Activated gamma-delta T cell treated with Interleukin-2 at 50 U/mL for 16 hours (primary cell): ENCODE results near the gene TEKTIP1.
"Not testable (repeated sequence)": the region's sequence is repeated elsewhere in the genome, so short reads cannot be mapped to it uniquely, and the experiment has no call there.

Experiments
- DNase-seq: peaks from one replicate; pipeline ENCODE4 v3.0.0-alpha.2; 2020

TEKTIP1 gene

DNA sequence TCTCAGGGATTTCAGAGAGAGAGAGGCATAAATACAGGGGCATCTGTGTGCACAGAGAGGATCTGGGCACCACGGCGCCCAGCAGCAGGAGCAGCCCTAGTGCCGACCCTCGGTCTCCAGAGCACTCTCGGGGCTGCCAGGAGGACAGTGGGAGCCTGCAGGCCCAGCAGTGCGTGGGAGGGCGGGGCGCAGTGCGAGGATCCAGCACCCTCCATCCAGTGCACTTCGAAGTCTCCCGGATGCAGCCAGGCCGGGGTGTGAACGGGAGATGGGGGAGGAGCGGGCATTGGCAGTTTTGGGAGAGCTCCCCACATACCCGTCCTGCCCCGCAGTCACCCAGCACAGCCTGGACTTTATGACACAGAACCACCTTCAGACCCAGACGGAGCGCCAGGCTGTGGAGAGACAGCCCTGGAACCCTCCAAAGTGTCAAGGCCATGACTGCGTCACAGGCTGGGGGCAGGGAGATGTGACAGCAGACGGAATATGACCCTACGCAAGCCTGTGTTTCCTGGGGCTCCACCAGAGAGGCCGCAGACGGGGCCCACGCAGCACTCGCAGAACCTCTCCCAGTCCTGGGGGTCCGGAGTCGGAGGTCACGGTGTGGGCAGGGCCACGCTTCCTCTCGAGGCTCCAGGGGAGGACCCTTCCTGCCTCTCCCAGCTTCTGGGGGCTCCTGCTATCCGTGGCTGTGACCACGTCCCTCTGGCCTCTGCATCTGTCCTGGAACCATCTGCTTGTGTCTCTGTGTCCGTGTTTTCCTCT is 14.7 kb upstream of the TEKTIP1 start:
- DNase-seq: no peak

GRCh38 chr19:3524904-3525451 is 14.0 kb upstream of the TEKTIP1 start:
- no peak for DNase-seq

- DNase-seq: no peak
These were observed 12.3 kb upstream of the TEKTIP1 start for GRCh38 chr19:3526507-3527237.

GRCh38 chr19:3527238-3527910 is 11.6 kb upstream of the TEKTIP1 start:
- no peak for DNase-seq

DNA sequence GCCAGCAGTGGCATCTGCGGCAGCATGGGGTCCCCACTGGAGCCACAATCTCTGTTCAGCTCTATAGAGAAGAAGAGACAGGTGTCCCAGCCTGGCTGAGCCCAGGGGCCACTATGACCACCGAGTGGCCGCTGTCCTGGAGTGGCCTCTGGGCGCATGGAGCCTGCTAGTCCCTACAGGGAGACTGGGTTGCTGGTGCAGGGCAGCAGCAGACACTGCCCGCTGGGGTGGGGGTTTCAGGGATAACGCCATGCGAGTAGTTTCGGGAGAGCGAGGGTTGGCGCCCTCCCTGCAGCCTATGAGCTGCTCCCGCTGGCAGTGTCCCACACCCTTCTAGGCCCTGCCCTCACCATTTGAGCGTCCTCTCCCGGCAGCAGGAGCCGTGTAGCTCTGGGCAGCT is 10.9 kb upstream of the TEKTIP1 start:
- no peak for DNase-seq

GRCh38 chr19:3528539-3529211 is 10.3 kb upstream of the TEKTIP1 start:
- no peak for DNase-seq

GRCh38 chr19:3529299-3529698 is 9.7 kb upstream of the TEKTIP1 start:
- DNase-seq: not testable (repeated sequence)

DNA sequence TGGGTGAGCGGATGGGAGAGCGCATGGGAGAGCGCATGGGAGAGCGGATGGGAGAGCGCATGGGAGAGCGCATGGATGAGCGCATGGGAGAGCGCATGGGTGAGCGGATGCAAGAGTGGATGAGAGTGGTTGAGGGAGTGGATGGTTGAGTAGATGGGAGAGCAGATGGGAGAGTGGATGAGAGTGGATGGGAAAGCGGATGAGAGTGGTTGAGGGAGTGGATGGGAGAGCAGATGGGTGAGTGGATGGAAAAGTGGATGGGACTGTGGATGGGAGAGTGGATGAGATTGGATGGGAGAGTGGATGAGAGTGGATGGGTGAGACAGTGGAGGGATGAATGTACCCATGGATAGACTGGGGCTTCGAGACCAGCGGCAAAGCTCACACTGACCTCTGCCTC is 8.6 kb upstream of the TEKTIP1 start:
- DNase-seq: no peak

DNA sequence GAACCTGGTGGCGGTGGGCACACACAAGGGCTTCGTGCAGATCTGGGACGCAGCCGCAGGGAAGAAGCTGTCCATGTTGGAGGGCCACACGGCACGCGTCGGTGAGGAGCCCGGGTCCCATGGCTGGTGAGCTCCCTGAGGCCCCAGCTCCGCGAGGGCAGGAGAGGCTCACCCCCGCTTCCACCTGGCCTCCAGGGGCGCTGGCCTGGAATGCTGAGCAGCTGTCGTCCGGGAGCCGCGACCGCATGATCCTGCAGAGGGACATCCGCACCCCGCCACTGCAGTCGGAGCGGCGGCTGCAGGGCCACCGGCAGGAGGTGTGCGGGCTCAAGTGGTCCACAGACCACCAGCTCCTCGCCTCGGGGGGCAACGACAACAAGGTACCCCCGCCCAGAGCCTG is 7.3 kb upstream of the TEKTIP1 start:
- no peak for DNase-seq

- no peak for DNase-seq
These were observed 6.7 kb upstream of the TEKTIP1 start for GRCh38 chr19:3532154-3532786.

DNA sequence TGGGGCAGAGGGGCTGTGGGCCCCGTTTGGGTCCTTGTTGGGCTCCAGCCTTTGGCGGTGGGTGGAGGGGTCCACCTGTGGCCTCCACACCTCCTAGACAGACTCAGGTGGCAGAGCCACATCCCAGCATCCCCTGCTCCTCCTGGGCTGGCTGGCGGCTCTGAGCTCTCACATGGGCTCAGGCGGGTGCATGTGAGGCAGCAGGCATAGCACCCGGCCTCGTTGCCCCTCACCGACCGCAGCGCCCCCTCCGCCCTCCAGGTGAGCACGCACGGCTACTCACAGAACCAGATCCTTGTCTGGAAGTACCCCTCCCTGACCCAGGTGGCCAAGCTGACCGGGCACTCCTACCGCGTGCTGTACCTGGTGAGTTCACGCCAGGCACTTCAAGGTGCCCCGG is 5.9 kb upstream of the TEKTIP1 start:
- no peak for DNase-seq

DNA sequence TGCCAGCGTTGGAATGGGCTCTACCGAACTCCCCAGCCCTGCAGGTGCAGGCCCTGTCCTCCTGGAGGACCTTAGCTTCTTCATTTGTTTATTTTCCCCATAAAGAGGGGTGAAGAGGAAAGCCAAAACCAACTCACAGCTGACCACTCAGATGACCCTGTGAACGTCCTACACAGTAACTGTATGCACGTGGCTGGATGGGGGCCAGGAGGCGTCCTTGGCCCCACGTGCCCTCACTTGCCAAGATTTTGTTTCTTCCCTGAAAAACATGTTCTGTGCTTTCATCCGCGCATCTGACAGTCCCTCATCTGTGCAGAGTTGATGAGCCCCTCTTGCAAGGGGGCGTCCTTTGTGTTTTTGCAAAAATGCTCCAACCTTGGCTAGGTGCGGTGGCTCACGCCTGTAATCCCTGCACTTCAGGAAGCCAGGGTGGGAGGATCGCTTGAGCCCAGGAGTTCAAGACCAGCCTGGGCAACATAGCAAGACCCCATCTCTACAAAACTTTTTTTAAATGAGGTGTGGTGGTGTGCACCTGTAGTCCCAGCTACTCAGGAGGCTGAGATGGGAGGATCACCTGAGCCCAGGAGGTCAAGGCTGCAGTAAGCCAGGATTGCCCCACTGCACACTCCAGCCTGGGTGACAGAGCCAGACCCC is 5.3 kb upstream of the TEKTIP1 start:
- DNase-seq: no peak

- DNase-seq: no peak
These were observed 4.4 kb upstream of the TEKTIP1 start for GRCh38 chr19:3534375-3535234.

- no peak for DNase-seq
These were observed 3.8 kb upstream of the TEKTIP1 start for GRCh38 chr19:3535235-3535535.

- no peak for DNase-seq
These were observed 3.4 kb upstream of the TEKTIP1 start for GRCh38 chr19:3535563-3535965.

DNA sequence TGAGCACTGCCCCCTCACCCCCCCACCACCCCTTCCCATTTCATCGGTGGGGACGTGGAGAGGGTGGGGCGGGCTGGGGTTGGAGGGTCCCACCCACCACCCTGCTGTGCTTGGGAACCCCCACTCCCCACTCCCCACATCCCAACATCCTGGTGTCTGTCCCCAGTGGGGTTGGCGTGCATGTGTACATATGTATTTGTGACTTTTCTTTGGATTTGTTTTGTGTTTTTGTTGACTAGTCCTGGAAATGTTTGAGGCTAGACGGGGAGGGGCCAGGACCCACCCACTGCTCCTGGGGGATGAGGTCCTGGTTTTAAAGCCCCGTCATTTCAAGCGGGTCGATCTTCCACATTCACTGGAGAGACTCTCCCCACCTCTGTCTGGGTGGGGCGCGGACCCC is 3.0 kb upstream of the TEKTIP1 start:
- no peak for DNase-seq

GRCh38 chr19:3536429-3537100 is 2.4 kb upstream of the TEKTIP1 start:
- no peak for DNase-seq

DNA sequence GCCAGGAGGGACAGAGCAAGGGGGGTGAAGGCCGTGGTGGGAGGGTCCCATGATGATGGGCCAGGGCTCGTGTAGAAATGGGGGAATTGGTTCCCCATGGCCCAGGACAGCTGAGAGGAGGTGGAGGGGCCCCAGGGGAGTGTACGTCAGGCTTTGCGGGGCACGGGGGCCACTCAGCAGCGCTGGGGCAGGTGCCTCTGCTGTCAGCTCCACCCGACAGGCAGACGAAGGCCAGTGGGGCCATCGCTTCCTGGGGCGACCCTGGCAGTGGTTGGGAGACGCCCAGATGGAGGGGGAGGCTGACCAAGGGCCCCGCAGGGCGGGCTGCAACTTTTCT is 1.9 kb upstream of the TEKTIP1 start:
- no peak for DNase-seq

DNA sequence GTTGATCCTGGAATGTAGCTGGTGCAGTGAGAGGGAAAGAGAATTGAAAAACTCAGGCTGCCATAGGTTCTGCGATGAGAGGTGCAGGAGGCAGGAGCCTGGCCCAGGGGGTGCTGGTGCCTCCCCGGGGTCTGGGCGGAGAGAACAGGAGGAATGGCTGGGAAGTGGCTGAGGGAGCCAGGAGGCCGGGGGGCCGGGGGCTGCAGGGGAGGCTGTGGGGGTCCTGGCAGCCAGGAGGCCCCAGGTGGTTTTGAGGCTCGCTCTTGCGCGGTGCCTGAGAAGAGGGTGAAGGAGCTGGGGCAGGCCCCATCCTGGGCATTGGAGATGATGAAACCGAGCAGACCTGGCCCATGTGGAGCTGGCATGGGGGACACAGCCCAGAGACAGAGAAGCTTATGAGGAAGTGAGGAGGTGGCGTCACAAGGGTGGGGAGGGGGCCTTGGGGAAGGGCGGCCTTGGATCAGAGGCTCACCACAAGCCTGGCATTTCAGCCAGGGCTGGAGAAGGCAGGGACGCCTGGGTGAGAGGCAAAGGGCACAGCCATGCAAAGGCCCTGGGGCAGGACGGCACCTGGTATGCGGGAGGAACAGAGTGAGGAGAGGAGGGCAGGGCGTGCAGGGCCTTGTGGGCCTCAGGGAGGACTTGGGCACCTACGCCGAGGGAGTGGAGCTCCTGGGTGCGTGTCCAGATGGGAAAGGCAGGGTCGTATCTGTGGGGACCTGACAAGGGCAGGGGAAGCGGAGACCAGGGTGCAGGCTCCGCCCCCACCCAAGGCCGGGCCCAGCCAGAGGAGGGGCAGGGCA is 1.3 kb upstream of the TEKTIP1 start:
- no peak for DNase-seq
